Kidney epithelial cell (primary cell): Measurements from ENCODE around the gene MYOM1. TPM values are rescaled to one million over a fixed set of nuclear protein-coding genes. Genes with fewer than 3 reads are reported as not detected.
"Not testable (repeated sequence)": the region's sequence is repeated elsewhere in the genome, so short reads cannot be mapped to it uniquely, and the experiment has no call there.

ENCODE experiments used
- DNase-seq: peaks from one replicate; pipeline ENCODE4 v3.0.0-alpha.2; 2010; ENCODE audit warnings: low read depth
- H3K27me3 ChIP-seq: 2 replicates; pipeline ENCODE4 v1.6.0; 2011; ENCODE audit warnings: low read length; ENCODE audit not compliant: control insufficient read depth, insufficient read depth
- H3K36me3 ChIP-seq: 2 replicates; pipeline ENCODE4 v1.5.1; 2011; ENCODE audit warnings: low read length; ENCODE audit not compliant: control insufficient read depth, insufficient read depth
- H3K4me3 ChIP-seq: 2 replicates; pipeline ENCODE4 v1.5.1; 2011; ENCODE audit warnings: low read depth, mild to moderate bottlenecking, control low read depth, low read length
- CTCF ChIP-seq: IDR thresholded peaks from 2 replicates; pipeline ENCODE4 v1.5.1; 2011; ENCODE audit warnings: mild to moderate bottlenecking, moderate library complexity, low read length, control low read depth, inconsistent platforms; ENCODE audit not compliant: insufficient read depth, poor library complexity, severe bottlenecking
- total RNA-seq: library from RNA; depleted of rRNA; stranded (reverse); fragments of >200 nt; gene quantifications from 2 replicates; pipeline ENCODE4 v1.2.3, GENCODE V29; 2015

Gene MYOM1
- total RNA-seq, 1 donor from 2014 or later = 0.04 TPM

- H3K36me3 ChIP-seq = no peaks in the 10 kb centered on the region
- TF ChIP-seq CTCF = no peak
- H3K27me3 ChIP-seq = no peaks in the 10 kb centered on the region
- H3K4me3 ChIP-seq = no peak overlapping the region
- no peak for DNase-seq
These were observed 14.5 kb downstream of the MYOM1 start for GRCh38 chr18:3205239-3205638.

GRCh38 chr18:3199942-3200645 lies 19.7 kb downstream of the MYOM1 start:
- no peak for DNase-seq
- no peak overlapping the region for H3K4me3 ChIP-seq
- H3K27me3 ChIP-seq = no peaks in the 10 kb centered on the region
- TF ChIP-seq CTCF = no peak
- H3K36me3 ChIP-seq = no peaks in the 10 kb centered on the region

GRCh38 chr18:3198260-3198860 lies 21.4 kb downstream of the MYOM1 start:
- not testable (repeated sequence) for H3K36me3 ChIP-seq, H3K27me3 ChIP-seq, DNase-seq, H3K4me3 ChIP-seq

GRCh38 chr18:3194947-3195612 lies 24.7 kb downstream of the MYOM1 start:
- H3K36me3 ChIP-seq = no peaks in the 10 kb centered on the region
- H3K27me3 ChIP-seq = no peaks in the 10 kb centered on the region
- H3K4me3 ChIP-seq = no peak overlapping the region
- TF ChIP-seq CTCF = no peak
- DNase-seq = no peak

- no peaks in the 10 kb centered on the region for H3K36me3 ChIP-seq
- no peak for TF ChIP-seq CTCF
- no peaks in the 10 kb centered on the region for H3K27me3 ChIP-seq
- no peak overlapping the region for H3K4me3 ChIP-seq
- no peak for DNase-seq
These were observed 26.4 kb downstream of the MYOM1 start for GRCh38 chr18:3193331-3193730.

- no peaks in the 10 kb centered on the region for H3K27me3 ChIP-seq
- no peak overlapping the region for H3K4me3 ChIP-seq
- TF ChIP-seq CTCF = no peak
- H3K36me3 ChIP-seq = no peaks in the 10 kb centered on the region
- no peak for DNase-seq
These were observed 27.0 kb downstream of the MYOM1 start for GRCh38 chr18:3192752-3193151.
